ENCODE measurements around the gene HYI.
"Not testable (repeated sequence)": the region's sequence is repeated elsewhere in the genome, so short reads cannot be mapped to it uniquely, and the experiment has no call there.

HYI gene

GRCh38 chr1:43453442-43454269 lies at the start of gene HYI:
HYI (minus strand) TSS chr1:43453931; CDS start chr1:43453793, 138 bp downstream.
- FAIRE-seq = no peak

GRCh38 chr1:43501806-43502205 lies 48.1 kb upstream of the HYI start:
- not testable (repeated sequence) for FAIRE-seq

- FAIRE-seq = no peak
Observed at GRCh38 chr1:43499898-43500297, 46.2 kb upstream of the HYI start.

GRCh38 chr1:43495204-43495603 lies 41.5 kb upstream of the HYI start:
- FAIRE-seq = no peak

- no peak for FAIRE-seq
Observed at GRCh38 chr1:43493661-43494450, 40.1 kb upstream of the HYI start.

- no peak for FAIRE-seq
Observed at GRCh38 chr1:43492826-43493225, 39.1 kb upstream of the HYI start.

- FAIRE-seq = no peak
Observed at GRCh38 chr1:43491061-43491460, 37.3 kb upstream of the HYI start.

- no peak for FAIRE-seq
Observed at GRCh38 chr1:43488165-43488564, 34.4 kb upstream of the HYI start.

GRCh38 chr1:43484367-43484766 lies 30.6 kb upstream of the HYI start:
- FAIRE-seq = no peak

- no peak for FAIRE-seq
Observed at GRCh38 chr1:43482215-43482614, 28.5 kb upstream of the HYI start.

- FAIRE-seq = no peak
Observed at GRCh38 chr1:43481491-43481890, 27.8 kb upstream of the HYI start.

- FAIRE-seq = no peak
Observed at GRCh38 chr1:43479414-43479813, 25.7 kb upstream of the HYI start.

GRCh38 chr1:43477716-43478115 lies 24.0 kb upstream of the HYI start:
- no peak for FAIRE-seq

GRCh38 chr1:43475611-43476401 lies 22.1 kb upstream of the HYI start:
- not testable (repeated sequence) for FAIRE-seq

GRCh38 chr1:43473463-43473862 lies 19.7 kb upstream of the HYI start:
- no peak for FAIRE-seq

- FAIRE-seq = peak; percentile 21
Observed at GRCh38 chr1:43472463-43473151, 18.9 kb upstream of the HYI start.

GRCh38 chr1:43472087-43472462 lies 18.3 kb upstream of the HYI start:
- FAIRE-seq = no peak

GRCh38 chr1:43469932-43470331 lies 16.2 kb upstream of the HYI start:
- no peak for FAIRE-seq

GRCh38 chr1:43468414-43468813 lies 14.7 kb upstream of the HYI start:
- no peak for FAIRE-seq

- FAIRE-seq = no peak
Observed at GRCh38 chr1:43466403-43466802, 12.7 kb upstream of the HYI start.

GRCh38 chr1:43465505-43466067 lies 11.9 kb upstream of the HYI start:
- no peak for FAIRE-seq

All from endometrium (tissue), 2 donors.